Mesendoderm (in vitro differentiated cells): ENCODE data around the gene ABCC5. TPM values are rescaled to one million over a fixed set of nuclear protein-coding genes. Genes with fewer than 3 reads are reported as not detected.

Source experiments
- DNase-seq: peaks from one replicate; pipeline ENCODE4 v3.0.0; 2013
- H2AK5ac ChIP-seq: 2 replicates; pipeline ENCODE4 v1.6.1; 2013; ENCODE audit warnings: low read length, inconsistent platforms
- H2BK120ac ChIP-seq: 2 replicates; pipeline ENCODE4 v1.6.1; 2013; ENCODE audit warnings: low read depth, mild to moderate bottlenecking, low read length, moderate library complexity, mixed read lengths
- H2BK15ac ChIP-seq: replicated peaks from 2 replicates; pipeline ENCODE4 v1.6.1; 2013; ENCODE audit warnings: low read depth, mild to moderate bottlenecking, moderate library complexity
- H2BK5ac ChIP-seq: 2 replicates; pipeline ENCODE4 v1.6.1; 2013; ENCODE audit warnings: low read length, inconsistent platforms
- H3K18ac ChIP-seq: 2 replicates; pipeline ENCODE4 v1.6.1; 2013; ENCODE audit warnings: mild to moderate bottlenecking, low read length, mixed read lengths
- H3K23ac ChIP-seq: one replicate; pipeline ENCODE4 v1.6.1; 2013; ENCODE audit warnings: low read length
- H3K27ac ChIP-seq: 2 replicates; pipeline ENCODE4 v1.5.1; 2013; ENCODE audit warnings: low read depth, mild to moderate bottlenecking, inconsistent platforms, low read length, moderate library complexity
- H3K27me3 ChIP-seq: 2 replicates; pipeline ENCODE4 v1.6.1; 2013; ENCODE audit warnings: low read length, control low read depth, mild to moderate bottlenecking, inconsistent platforms; ENCODE audit not compliant: insufficient read depth, poor library complexity
- H3K36me3 ChIP-seq: 2 replicates; pipeline ENCODE4 v1.6.1; 2013; ENCODE audit warnings: low read length, inconsistent platforms; ENCODE audit not compliant: control insufficient read depth, insufficient read depth
- H3K4ac ChIP-seq: one replicate; pipeline ENCODE4 v1.6.1; 2013; ENCODE audit warnings: low read depth, mild to moderate bottlenecking, low read length, moderate library complexity
- H3K4me1 ChIP-seq: 2 replicates; pipeline ENCODE4 v1.6.1; 2013; ENCODE audit warnings: low read depth, low read length, inconsistent platforms; ENCODE audit not compliant: control insufficient read depth
- H3K4me2 ChIP-seq: 2 replicates; pipeline ENCODE4 v1.6.1; 2013; ENCODE audit warnings: low read length
- H3K4me3 ChIP-seq: 2 replicates; pipeline ENCODE4 v1.5.1; 2013; ENCODE audit warnings: mild to moderate bottlenecking, low read length
- H3K56ac ChIP-seq: one replicate; pipeline ENCODE4 v1.6.1; 2013; ENCODE audit warnings: low read length
- H3K79me1 ChIP-seq: 2 replicates; pipeline ENCODE4 v1.6.1; 2013; ENCODE audit warnings: low read length, inconsistent platforms
- H3K79me2 ChIP-seq: 2 replicates; pipeline ENCODE4 v1.6.1; 2013; ENCODE audit warnings: mild to moderate bottlenecking, low read length; ENCODE audit not compliant: control insufficient read depth, insufficient read depth
- H3K9ac ChIP-seq: 2 replicates; pipeline ENCODE4 v1.6.1; 2013; ENCODE audit warnings: low read length, inconsistent platforms
- H4K5ac ChIP-seq: one replicate; pipeline ENCODE4 v1.6.1; 2013; ENCODE audit warnings: low read length
- H4K8ac ChIP-seq: one replicate; pipeline ENCODE4 v1.6.1; 2013; ENCODE audit warnings: low read depth, mild to moderate bottlenecking, control low read depth, low read length, moderate library complexity
- WGBS: extraction: QIAGEN DNeasy Blood & Tissue Kit; methylation state at CpG from one replicate; pipeline ENCODE4 v1.1.7; 2013; ENCODE audit warnings: low lambda C conversion rate, missing lambda C conversion rate; ENCODE audit not compliant: insufficient coverage; ENCODE audit errors: extremely low coverage; 5-methylcytosine and 5-hydroxymethylcytosine counted together
- polyA plus RNA-seq, 2 experiments: library from polyadenylated mRNA; stranded (reverse); fragments of 200-250 nt; gene quantifications; one replicate each; pipeline ENCODE4 v1.2.3, GENCODE V29; 2013

ABCC5 gene
- 19.8 TPM for polyA plus RNA-seq (2013, experiment 1 of 2)
- polyA plus RNA-seq (2013, experiment 2 of 2): 19.6 TPM

GRCh38 chr3:184017672-184018423 is at the start of gene ABCC5:
ABCC5 (minus strand) TSS chr3:184017884; CDS start chr3:184014392, 3,492 bp downstream.
- DNase-seq: peak; percentile 97
- Histone ChIP-seq H3K4me2 (peak within 1 kb of the TSS; percentile 91), H2BK15ac (no peak within 1 kb of the TSS), H2BK5ac (peak within 1 kb of the TSS; percentile 49), H2AK5ac (peak within 1 kb of the TSS; percentile 22), H2BK120ac (no peak within 1 kb of the TSS), H3K4me3 (peak within 1 kb of the TSS; percentile 92), H3K79me2 (peaks cover 18% of the 10 kb centered on the region), H3K27ac (no peak within 1 kb of the TSS), H4K5ac (no peak within 1 kb of the TSS), H3K56ac (peak within 1 kb of the TSS; percentile 99), H3K9ac (peak within 1 kb of the TSS; percentile 96), H3K18ac (peak within 1 kb of the TSS; percentile 68), H3K27me3 (no peaks in the 10 kb centered on the region), H3K4me1 (peaks cover 14% of the 10 kb centered on the region), H3K36me3 (peaks cover 2% of the 10 kb centered on the region), H4K8ac (no peak within 1 kb of the TSS), H3K4ac (peak within 1 kb of the TSS; percentile 88), H3K23ac (peak within 1 kb of the TSS; percentile 89), H3K79me1 (peaks cover 14% of the 10 kb centered on the region)
- WGBS: no CpG with 5 or more reads among the region's 55 CpGs

- no peak overlapping the region for H3K18ac ChIP-seq
- H3K4me2 ChIP-seq: no peak overlapping the region
- no peaks in the 10 kb centered on the region for H3K79me2 ChIP-seq
- no peak overlapping the region for H3K56ac ChIP-seq
- no peaks in the 10 kb centered on the region for H3K79me1 ChIP-seq
- no peak overlapping the region for H2BK15ac ChIP-seq
- no peak overlapping the region for H2BK5ac ChIP-seq
- H3K36me3 ChIP-seq: no peaks in the 10 kb centered on the region
- no peak overlapping the region for H3K23ac ChIP-seq
- no peak overlapping the region for H3K4me3 ChIP-seq
- no peak overlapping the region for H4K5ac ChIP-seq
- no peak overlapping the region for H3K4ac ChIP-seq
- no peaks in the 10 kb centered on the region for H3K27me3 ChIP-seq
- no CpG with 5 or more reads among the region's 2 CpGs for WGBS
- DNase-seq: no peak
- H4K8ac ChIP-seq: no peak overlapping the region
- H3K9ac ChIP-seq: no peak overlapping the region
- H3K4me1 ChIP-seq: no peaks in the 10 kb centered on the region
- no peak overlapping the region for H3K27ac ChIP-seq
- no peak overlapping the region for H2BK120ac ChIP-seq
- H2AK5ac ChIP-seq: no peak overlapping the region
Measured at GRCh38 chr3:184066211-184066610, 48.5 kb upstream of the ABCC5 start.

- H3K36me3 ChIP-seq: no peaks in the 10 kb centered on the region
- no peak overlapping the region for H2BK5ac ChIP-seq
- no peak overlapping the region for H2AK5ac ChIP-seq
- no peak overlapping the region for H3K56ac ChIP-seq
- no peak overlapping the region for H3K18ac ChIP-seq
- H3K4me3 ChIP-seq: no peak overlapping the region
- no peak overlapping the region for H2BK120ac ChIP-seq
- no peak overlapping the region for H3K27ac ChIP-seq
- no peak overlapping the region for H3K4ac ChIP-seq
- H3K9ac ChIP-seq: no peak overlapping the region
- H3K4me2 ChIP-seq: no peak overlapping the region
- no peak overlapping the region for H4K8ac ChIP-seq
- H3K79me2 ChIP-seq: no peaks in the 10 kb centered on the region
- no peak for DNase-seq
- no peak overlapping the region for H2BK15ac ChIP-seq
- H3K27me3 ChIP-seq: no peaks in the 10 kb centered on the region
- no peak overlapping the region for H4K5ac ChIP-seq
- no peaks in the 10 kb centered on the region for H3K4me1 ChIP-seq
- H3K79me1 ChIP-seq: no peaks in the 10 kb centered on the region
- no peak overlapping the region for H3K23ac ChIP-seq
Measured at GRCh38 chr3:184062637-184063036, 45.0 kb upstream of the ABCC5 start.

GRCh38 chr3:184059424-184059823 is 41.7 kb upstream of the ABCC5 start:
- H2BK120ac ChIP-seq: no peak overlapping the region
- no peak for DNase-seq

GRCh38 chr3:184058029-184058428 is 40.3 kb upstream of the ABCC5 start:
- Histone ChIP-seq H2BK120ac (no peak overlapping the region), H3K79me1 (no peaks in the 10 kb centered on the region), H2BK15ac (no peak overlapping the region), H3K27ac (no peak overlapping the region), H4K8ac (no peak overlapping the region), H3K4me2 (no peak overlapping the region), H3K18ac (no peak overlapping the region), H3K79me2 (no peaks in the 10 kb centered on the region), H3K56ac (no peak overlapping the region), H2AK5ac (no peak overlapping the region), H3K9ac (no peak overlapping the region), H3K4me1 (no peaks in the 10 kb centered on the region), H3K27me3 (no peaks in the 10 kb centered on the region), H3K23ac (no peak overlapping the region), H4K5ac (no peak overlapping the region), H2BK5ac (no peak overlapping the region), H3K36me3 (no peaks in the 10 kb centered on the region), H3K4ac (no peak overlapping the region), H3K4me3 (no peak overlapping the region)
- WGBS: no CpG with 5 or more reads among the region's 9 CpGs
- DNase-seq: no peak

More at GRCh38 chr3:184059424-184059823, 41.7 kb upstream of the ABCC5 start:
- no CpG with 5 or more reads among the region's 7 CpGs for WGBS
- Histone ChIP-seq H3K23ac (no peak overlapping the region), H3K27ac (no peak overlapping the region), H2AK5ac (no peak overlapping the region), H3K9ac (no peak overlapping the region), H3K4me2 (no peak overlapping the region), H4K8ac (no peak overlapping the region), H3K27me3 (no peaks in the 10 kb centered on the region), H2BK5ac (no peak overlapping the region), H3K18ac (no peak overlapping the region), H3K36me3 (no peaks in the 10 kb centered on the region), H3K56ac (no peak overlapping the region), H3K4ac (no peak overlapping the region), H4K5ac (no peak overlapping the region), H2BK15ac (no peak overlapping the region), H3K79me1 (no peaks in the 10 kb centered on the region), H3K4me3 (no peak overlapping the region), H3K79me2 (no peaks in the 10 kb centered on the region), H3K4me1 (no peaks in the 10 kb centered on the region)

- Histone ChIP-seq H3K4me3 (no peak within 1 kb of the TSS), H3K4ac (no peak within 1 kb of the TSS), H2BK5ac (no peak within 1 kb of the TSS), H3K27me3 (no peaks in the 10 kb centered on the region), H3K18ac (no peak within 1 kb of the TSS), H3K79me2 (no peaks in the 10 kb centered on the region), H2BK15ac (no peak within 1 kb of the TSS), H2AK5ac (no peak within 1 kb of the TSS), H3K23ac (no peak within 1 kb of the TSS), H4K5ac (no peak within 1 kb of the TSS), H3K36me3 (no peaks in the 10 kb centered on the region), H3K56ac (no peak within 1 kb of the TSS), H3K4me2 (no peak within 1 kb of the TSS), H3K9ac (no peak within 1 kb of the TSS), H4K8ac (no peak within 1 kb of the TSS), H3K27ac (no peak within 1 kb of the TSS), H3K4me1 (no peaks in the 10 kb centered on the region), H3K79me1 (no peaks in the 10 kb centered on the region), H2BK120ac (no peak within 1 kb of the TSS)
- no peak for DNase-seq
- no CpG with 5 or more reads among the region's 4 CpGs for WGBS
Measured at GRCh38 chr3:184052767-184053166, 35.1 kb upstream of the ABCC5 start, which contains the start of gene HTR3C. HTR3C (plus strand) TSS chr3:184053047; CDS start chr3:184053081, 34 bp downstream.
